Calu3 (cell line): ENCODE results near the gene CCDC197. TPM values are rescaled to one million over a fixed set of nuclear protein-coding genes. Genes with fewer than 3 reads are reported as not detected.
A peak's percentile ranks its signal among the peaks of the same experiment; 100 is the strongest.

ENCODE experiments used
- BruUV-seq: library from RNA; stranded (reverse); fragments of 400-500 nt; replicated peaks from 2 replicates; lab custom pipeline; 2021; lab: Mats Ljungman, UMichigan
- CTCF ChIA-PET: fragments of 300-600 bp; sonication (Branson Sonifier 250); formaldehyde crosslinking; loops from one replicate; lab custom pipeline; 2022; ENCODE audit warnings: antibody characterized with exemption; lab: Charles Lee
- DNase-seq: peaks from one replicate; pipeline ENCODE4 v3.0.0; 2022
- H3K27ac Mint-ChIP-seq: one replicate; pipeline ENCODE4 v1.8.0; 2022; ENCODE audit warnings: mixed read lengths; ENCODE audit not compliant: unreplicated experiment
- H3K27me3 Mint-ChIP-seq: one replicate; pipeline ENCODE4 v1.8.0; 2022; ENCODE audit warnings: mixed read lengths; ENCODE audit not compliant: unreplicated experiment
- H3K36me3 Mint-ChIP-seq: one replicate; pipeline ENCODE4 v1.8.0; 2022; ENCODE audit warnings: mild to moderate bottlenecking, moderate library complexity, mixed read lengths; ENCODE audit not compliant: insufficient read depth, unreplicated experiment
- H3K4me1 Mint-ChIP-seq: one replicate; pipeline ENCODE4 v1.8.0; 2022; ENCODE audit warnings: mild to moderate bottlenecking, low read depth, mixed read lengths; ENCODE audit not compliant: unreplicated experiment
- H3K4me3 Mint-ChIP-seq: one replicate; pipeline ENCODE4 v1.8.0; 2022; ENCODE audit warnings: mild to moderate bottlenecking, low read depth, moderate library complexity, mixed read lengths; ENCODE audit not compliant: unreplicated experiment
- H3K9me3 Mint-ChIP-seq: one replicate; pipeline ENCODE4 v1.8.0; 2022; ENCODE audit warnings: low read depth, mixed read lengths; ENCODE audit not compliant: unreplicated experiment
- CTCF ChIP-seq: fragments of 200-600 bp; IDR thresholded peaks from one replicate; pipeline ENCODE4 v1.8.0; 2022; ENCODE audit warnings: antibody characterized with exemption; ENCODE audit not compliant: unreplicated experiment
- intact Hi-C: fragments of 100-400 bp; cut with micrococcal nuclease; formaldehyde crosslinking; loops from one replicate; pipeline ENCODE4 v1.10.0; 2022; ENCODE audit not compliant: unreplicated experiment
- total RNA-seq: library from RNA; stranded (reverse); gene quantifications from 2 replicates; pipeline ENCODE4 v1.2.3, GENCODE V29; 2022

The CCDC197 gene
- total RNA-seq, 1 experiment from 2014 or later = not detected

- Mint-ChIP-seq H3K4me1 (peaks cover 17% of the 10 kb centered on the region), H3K27me3 (peaks cover 2% of the 10 kb centered on the region), H3K9me3 (no peaks in the 10 kb centered on the region), H3K36me3 (no peaks in the 10 kb centered on the region), H3K27ac (no peak overlapping the region), H3K4me3 (no peak overlapping the region)
- no TSS peak for BruUV-seq
- no peak for TF ChIP-seq CTCF
- intact Hi-C loops = no loop called here
- DNase-seq = no peak
- CTCF ChIA-PET = no interaction called here
Measured at GRCh38 chr14:93982230-93983007, 14.7 kb upstream of the CCDC197 start.

GRCh38 chr14:93984070-93984469 lies 13.0 kb upstream of the CCDC197 start:
- intact Hi-C loops = no loop called here
- no peak for DNase-seq
- TF ChIP-seq CTCF = no peak
- BruUV-seq = no TSS peak
- H3K9me3 Mint-ChIP-seq = no peaks in the 10 kb centered on the region
- peaks cover 21% of the 10 kb centered on the region for H3K4me1 Mint-ChIP-seq
- H3K27ac Mint-ChIP-seq = no peak overlapping the region
- no peak overlapping the region for H3K4me3 Mint-ChIP-seq
- no peaks in the 10 kb centered on the region for H3K27me3 Mint-ChIP-seq
- CTCF ChIA-PET = interaction anchor here (0.6 kb wide), 1 partner anchor 47 kb away, joined by 3 read pairs; no protein-coding TSS in a partner anchor
- no peaks in the 10 kb centered on the region for H3K36me3 Mint-ChIP-seq

GRCh38 chr14:93984987-93985410 lies 12.1 kb upstream of the CCDC197 start:
- peak; percentile 60 for DNase-seq
- Mint-ChIP-seq H3K36me3 (no peaks in the 10 kb centered on the region), H3K4me3 (no peak overlapping the region), H3K27ac (no peak overlapping the region), H3K4me1 (peaks cover 21% of the 10 kb centered on the region), H3K9me3 (no peaks in the 10 kb centered on the region), H3K27me3 (no peaks in the 10 kb centered on the region)
- intact Hi-C loops = no loop called here
- CTCF ChIA-PET = interaction anchor here (0.7 to 0.8 kb wide), 3 partner anchors 20 to 537 kb away, joined by 4 read pairs; no protein-coding TSS in a partner anchor
- peak; percentile 39 for TF ChIP-seq CTCF
- no TSS peak for BruUV-seq

GRCh38 chr14:93986955-93987354 lies 10.1 kb upstream of the CCDC197 start:
- BruUV-seq = no TSS peak
- no peak overlapping the region for H3K27ac Mint-ChIP-seq
- CTCF ChIA-PET = interaction anchor here (0.6 kb wide), 1 partner anchor 338 kb away, joined by 8 read pairs; no protein-coding TSS in a partner anchor
- no peaks in the 10 kb centered on the region for H3K36me3 Mint-ChIP-seq
- no peaks in the 10 kb centered on the region for H3K9me3 Mint-ChIP-seq
- no peak for TF ChIP-seq CTCF
- H3K4me1 Mint-ChIP-seq = peaks cover 21% of the 10 kb centered on the region
- no peak overlapping the region for H3K4me3 Mint-ChIP-seq
- no peak for DNase-seq
- intact Hi-C loops = no loop called here
- H3K27me3 Mint-ChIP-seq = peaks cover 7% of the 10 kb centered on the region
